Renal cortex interstitium (tissue), 11 donors: ENCODE data around the gene ADGRD1. TPM values are rescaled to one million over a fixed set of nuclear protein-coding genes. Genes with fewer than 3 reads are reported as not detected.

ENCODE experiments used
- DNase-seq, 11 donors: peaks; one replicate each; pipeline ENCODE4 v3.0.0-alpha.2; 2013; ENCODE audit warnings: low read depth in 9 of 11, low spot score in 4 of 11; ENCODE audit errors: extremely low read depth in 1 of 11
- polyA plus RNA-seq, 3 donors: library from polyadenylated mRNA; unstranded; fragments of 120-200 nt; gene quantifications; one replicate each; pipeline ENCODE4 v1.2.1, GENCODE V29; 2013; ENCODE audit not compliant: insufficient read length in 3 of 3

ADGRD1 gene
- polyA plus RNA-seq, 3 donors, result 12.8 to 15.0 (median 14.3) TPM

GRCh38 chr12:131141514-131141913 is 187.8 kb downstream of the ADGRD1 start:
- no peak for DNase-seq

- no peak for DNase-seq
These were observed 189.4 kb downstream of the ADGRD1 start for GRCh38 chr12:131142891-131143657.

- no peak for DNase-seq
These were observed 192.5 kb downstream of the ADGRD1 start for GRCh38 chr12:131146173-131146675.

GRCh38 chr12:131147293-131147692 is 193.6 kb downstream of the ADGRD1 start:
- no peak for DNase-seq

- DNase-seq, result no peak
These were observed 194.2 kb downstream of the ADGRD1 start for GRCh38 chr12:131147894-131148293.

- no peak for DNase-seq
These were observed 198.0 kb downstream of the ADGRD1 start for GRCh38 chr12:131151558-131152345.

GRCh38 chr12:131152587-131152986 is 198.9 kb downstream of the ADGRD1 start:
- no peak for DNase-seq

- no peak for DNase-seq
These were observed 199.3 kb downstream of the ADGRD1 start for GRCh38 chr12:131153016-131153415.

- no peak for DNase-seq
These were observed 200.2 kb downstream of the ADGRD1 start for GRCh38 chr12:131153956-131154355.

- DNase-seq, result no peak
These were observed 201.4 kb downstream of the ADGRD1 start for GRCh38 chr12:131155131-131155530.

- no peak for DNase-seq
These were observed 204.0 kb downstream of the ADGRD1 start for GRCh38 chr12:131157743-131158142.

GRCh38 chr12:131159660-131160059 is 206.0 kb downstream of the ADGRD1 start:
- no peak for DNase-seq

- DNase-seq, result no peak
These were observed 208.4 kb downstream of the ADGRD1 start for GRCh38 chr12:131162113-131162512.

GRCh38 chr12:131163189-131163738 is 209.6 kb downstream of the ADGRD1 start:
- no peak for DNase-seq

- no peak for DNase-seq
These were observed 210.6 kb downstream of the ADGRD1 start for GRCh38 chr12:131164096-131164872.

- no peak for DNase-seq
These were observed 213.0 kb downstream of the ADGRD1 start for GRCh38 chr12:131166717-131167116.

GRCh38 chr12:131167334-131167733 is 213.6 kb downstream of the ADGRD1 start:
- no peak for DNase-seq

GRCh38 chr12:131171029-131171428 is 217.3 kb downstream of the ADGRD1 start:
- DNase-seq, result no peak

- DNase-seq, result no peak
These were observed 221.2 kb downstream of the ADGRD1 start for GRCh38 chr12:131174901-131175300.
